MM.1S (cell line): ENCODE measurements around the gene ABCC4.

ENCODE experiments used
- DNase-seq: peaks from one replicate; pipeline ENCODE4 v3.0.0-alpha.2; 2015
- H2AFZ ChIP-seq: fragments of 300-600 bp; sonication (generic); 2 replicates; pipeline ENCODE4 v1.6.0; 2016; ENCODE audit warnings: antibody characterized with exemption, low read length
- H3F3A ChIP-seq: fragments of 300-600 bp; sonication (generic); 2 replicates; pipeline ENCODE4 v1.6.1; 2016; ENCODE audit warnings: mild to moderate bottlenecking, antibody characterized with exemption, low read length, moderate library complexity, mixed read lengths; ENCODE audit not compliant: insufficient read depth
- H3K27ac ChIP-seq: fragments of 300-600 bp; sonication (generic); 2 replicates; pipeline ENCODE4 v1.5.1; 2016; ENCODE audit warnings: mild to moderate bottlenecking, low read length
- H3K27me3 ChIP-seq: fragments of 300-600 bp; sonication (generic); replicated peaks from 2 replicates; pipeline ENCODE4 v1.6.0; 2016; ENCODE audit warnings: low read length; ENCODE audit not compliant: insufficient read depth
- H3K36me3 ChIP-seq: fragments of 300-600 bp; sonication (generic); replicated peaks from 2 replicates; pipeline ENCODE4 v1.6.1; 2016; ENCODE audit warnings: mild to moderate bottlenecking, low read length, mixed read lengths; ENCODE audit not compliant: insufficient read depth
- H3K4me1 ChIP-seq: fragments of 300-600 bp; sonication (generic); 2 replicates; pipeline ENCODE4 v1.6.1; 2016; ENCODE audit warnings: low read length, mixed read lengths
- H3K4me2 ChIP-seq: fragments of 300-600 bp; sonication (generic); 2 replicates; pipeline ENCODE4 v1.6.0; 2016; ENCODE audit warnings: low read depth, low read length
- H3K4me3 ChIP-seq: fragments of 300-600 bp; sonication (generic); 2 replicates; pipeline ENCODE4 v1.5.1; 2016; ENCODE audit warnings: low read length, mixed read lengths
- H3K79me2 ChIP-seq: fragments of 300-600 bp; sonication (generic); 2 replicates; pipeline ENCODE4 v1.6.1; 2016; ENCODE audit warnings: mixed run types, low read length, mixed read lengths
- H3K9ac ChIP-seq: fragments of 300-600 bp; sonication (generic); 2 replicates; pipeline ENCODE4 v1.6.1; 2016; ENCODE audit warnings: low read length, mixed read lengths
- H3K9me2 ChIP-seq: fragments of 300-600 bp; sonication (generic); replicated peaks from 2 replicates; pipeline ENCODE4 v1.6.1; 2016; ENCODE audit warnings: mild to moderate bottlenecking, low read length, mixed read lengths; ENCODE audit not compliant: insufficient read depth
- H3K9me3 ChIP-seq: fragments of 300-600 bp; sonication (generic); replicated peaks from 2 replicates; pipeline ENCODE4 v1.6.1; 2016; ENCODE audit warnings: mild to moderate bottlenecking, low read length, mixed read lengths; ENCODE audit not compliant: insufficient read depth
- H4K20me1 ChIP-seq: fragments of 300-600 bp; sonication (generic); 2 replicates; pipeline ENCODE4 v1.6.1; 2016; ENCODE audit warnings: mild to moderate bottlenecking, low read length, moderate library complexity, mixed read lengths; ENCODE audit not compliant: insufficient read depth
- CTCF ChIP-seq: fragments of 300-600 bp; sonication (generic); IDR thresholded peaks from 2 replicates; pipeline ENCODE4 v1.5.1; 2016; ENCODE audit warnings: antibody characterized with exemption, low read length, mixed read lengths
- EZH2 ChIP-seq: fragments of 300-600 bp; sonication (generic); optimal IDR thresholded peaks from 2 replicates; pipeline ENCODE3; 2017; ENCODE audit warnings: low read depth, mild to moderate bottlenecking, antibody characterized with exemption, low read length, mixed read lengths
- EZH2phosphoT487 ChIP-seq: fragments of 300-600 bp; sonication (generic); IDR thresholded peaks from 2 replicates; pipeline ENCODE4 v1.6.1; 2018; ENCODE audit warnings: antibody characterized with exemption, low read length

Gene ABCC4

GRCh38 chr13:95154413-95154886 lies 146.8 kb downstream of the ABCC4 start:
- no peaks in the 10 kb centered on the region for H3K36me3 ChIP-seq
- no peak overlapping the region for H3K4me2 ChIP-seq
- DNase-seq = no peak

GRCh38 chr13:95153647-95154412 lies 147.4 kb downstream of the ABCC4 start:
- DNase-seq = no peak
- Histone ChIP-seq H4K20me1 (no peaks in the 10 kb centered on the region), H2AFZ (no peak overlapping the region), H3K9me2 (no peaks in the 10 kb centered on the region), H3F3A (no peaks in the 10 kb centered on the region), H3K4me1 (no peaks in the 10 kb centered on the region), H3K4me2 (no peak overlapping the region), H3K27me3 (no peaks in the 10 kb centered on the region), H3K27ac (no peak overlapping the region), H3K79me2 (no peaks in the 10 kb centered on the region), H3K9me3 (no peaks in the 10 kb centered on the region), H3K4me3 (no peak overlapping the region), H3K9ac (no peak overlapping the region), H3K36me3 (no peaks in the 10 kb centered on the region)
- TF ChIP-seq CTCF (no peak), EZH2 (no peak), EZH2phosphoT487 (no peak)

More at GRCh38 chr13:95154413-95154886, 146.8 kb downstream of the ABCC4 start:
- no peak overlapping the region for H3K27ac ChIP-seq
- H3K9me2 ChIP-seq = no peaks in the 10 kb centered on the region
- no peak overlapping the region for H2AFZ ChIP-seq
- H3K9me3 ChIP-seq = no peaks in the 10 kb centered on the region
- no peaks in the 10 kb centered on the region for H4K20me1 ChIP-seq
- no peaks in the 10 kb centered on the region for H3K79me2 ChIP-seq
- H3K4me3 ChIP-seq = no peak overlapping the region
- H3K27me3 ChIP-seq = no peaks in the 10 kb centered on the region
- no peaks in the 10 kb centered on the region for H3K4me1 ChIP-seq
- H3K9ac ChIP-seq = no peak overlapping the region
- H3F3A ChIP-seq = no peaks in the 10 kb centered on the region
- TF ChIP-seq EZH2 = no peak

GRCh38 chr13:95151942-95152587 lies 149.2 kb downstream of the ABCC4 start:
- no peaks in the 10 kb centered on the region for H3K27me3 ChIP-seq
- no peak overlapping the region for H3K4me2 ChIP-seq
- H3K4me3 ChIP-seq = no peak overlapping the region
- no peaks in the 10 kb centered on the region for H3K9me2 ChIP-seq
- H2AFZ ChIP-seq = no peak overlapping the region
- H3F3A ChIP-seq = no peaks in the 10 kb centered on the region
- no peak overlapping the region for H3K27ac ChIP-seq
- TF ChIP-seq CTCF = no peak
- no peak for TF ChIP-seq EZH2
- no peak for TF ChIP-seq EZH2phosphoT487
- no peak overlapping the region for H3K9ac ChIP-seq
- H4K20me1 ChIP-seq = no peaks in the 10 kb centered on the region
- DNase-seq = no peak
- no peaks in the 10 kb centered on the region for H3K79me2 ChIP-seq
- H3K4me1 ChIP-seq = no peaks in the 10 kb centered on the region
- no peaks in the 10 kb centered on the region for H3K36me3 ChIP-seq
- no peaks in the 10 kb centered on the region for H3K9me3 ChIP-seq

- Histone ChIP-seq H3K4me1 (no peaks in the 10 kb centered on the region), H3K27ac (no peak overlapping the region), H3K27me3 (no peaks in the 10 kb centered on the region), H3K36me3 (no peaks in the 10 kb centered on the region), H3K4me3 (no peak overlapping the region), H4K20me1 (no peaks in the 10 kb centered on the region), H2AFZ (no peak overlapping the region), H3K9me3 (no peaks in the 10 kb centered on the region), H3K9ac (no peak overlapping the region), H3K79me2 (no peaks in the 10 kb centered on the region), H3F3A (no peaks in the 10 kb centered on the region), H3K4me2 (no peak overlapping the region), H3K9me2 (no peaks in the 10 kb centered on the region)
- no peak for DNase-seq
- TF ChIP-seq EZH2phosphoT487 (no peak), EZH2 (no peak), CTCF (no peak)
Measured at GRCh38 chr13:95150555-95150954, 150.7 kb downstream of the ABCC4 start.
